IMR-90 (cell line): ENCODE measurements around the gene PARP11. TPM values are rescaled to one million over a fixed set of nuclear protein-coding genes. Genes with fewer than 3 reads are reported as not detected.

ENCODE experiments used
- ATAC-seq: fragments of 200-7000 bp; cut with Tn5 transposase; 2 replicates; pipeline ENCODE4 v1.9.1; 2020; ENCODE audit warnings: low read depth, mild to moderate bottlenecking, moderate library complexity
- BruUV-seq: library from RNA; stranded (reverse); fragments of 400-500 nt; replicated peaks from 2 replicates; lab custom pipeline; 2021; lab: Mats Ljungman, UMichigan
- CTCF ChIA-PET: fragments of 300-600 bp; formaldehyde crosslinking; extraction: SDS; loops from one replicate; lab custom pipeline; 2021; ENCODE audit warnings: antibody characterized with exemption; lab: Yijun Ruan, JAX
- POLR2A ChIA-PET: fragments of 300-600 bp; sonication (Branson Sonifier 250); formaldehyde crosslinking; loops from one replicate; lab custom pipeline; 2022; ENCODE audit warnings: antibody characterized with exemption; ENCODE audit not compliant: unreplicated experiment; lab: Charles Lee
- DNase-seq: peaks from one replicate; pipeline ENCODE4 v3.0.0; 2013
- H2AFZ ChIP-seq: replicated peaks from 2 replicates; pipeline ENCODE3; 2013; ENCODE audit warnings: low read length, mild to moderate bottlenecking; ENCODE audit not compliant: poor library complexity
- H2AK5ac ChIP-seq: 2 replicates; pipeline ENCODE4 v1.6.1; 2013; ENCODE audit warnings: low read depth, low read length, inconsistent platforms
- H2AK9ac ChIP-seq: replicated peaks from 2 replicates; pipeline ENCODE3; 2013; ENCODE audit warnings: mild to moderate bottlenecking, low read depth, low read length, moderate library complexity; ENCODE audit not compliant: poor library complexity
- H2BK120ac ChIP-seq: 2 replicates; pipeline ENCODE4 v1.6.1; 2013; ENCODE audit warnings: low read depth, low read length, inconsistent platforms
- H2BK15ac ChIP-seq: 3 replicates; pipeline ENCODE4 v1.6.1; 2013; ENCODE audit warnings: low read depth, low read length, inconsistent platforms
- H2BK20ac ChIP-seq: 2 replicates; pipeline ENCODE4 v1.6.1; 2013; ENCODE audit warnings: low read depth, mild to moderate bottlenecking, inconsistent platforms, low read length, moderate library complexity
- H2BK5ac ChIP-seq: 2 replicates; pipeline ENCODE4 v1.6.1; 2013; ENCODE audit warnings: mild to moderate bottlenecking, low read depth, low read length, inconsistent platforms; ENCODE audit not compliant: poor library complexity, severe bottlenecking
- H3K14ac ChIP-seq: replicated peaks from 2 replicates; pipeline ENCODE4 v1.6.1; 2013; ENCODE audit warnings: low read depth, low read length, inconsistent platforms
- H3K18ac ChIP-seq: 2 replicates; pipeline ENCODE4 v1.6.1; 2013; ENCODE audit warnings: low read depth, low read length, control low read depth
- H3K23ac ChIP-seq: 2 replicates; pipeline ENCODE4 v1.6.1; 2013; ENCODE audit warnings: low read depth, low read length, inconsistent platforms
- H3K27ac ChIP-seq: 2 replicates; pipeline ENCODE4 v1.5.1; 2013; ENCODE audit warnings: mild to moderate bottlenecking, control low read depth, low read length; ENCODE audit not compliant: insufficient read depth
- H3K27me3 ChIP-seq: 2 replicates; pipeline ENCODE4 v1.6.1; 2013; ENCODE audit warnings: low read length; ENCODE audit not compliant: control insufficient read depth, insufficient read depth
- H3K36me3 ChIP-seq: 2 replicates; pipeline ENCODE4 v1.6.1; 2013; ENCODE audit warnings: low read length, mixed read lengths; ENCODE audit not compliant: control insufficient read depth, insufficient read depth
- H3K4ac ChIP-seq: 2 replicates; pipeline ENCODE4 v1.6.1; 2013; ENCODE audit warnings: low read depth, low read length, inconsistent platforms
- H3K4me1 ChIP-seq: 2 replicates; pipeline ENCODE4 v1.6.1; 2013; ENCODE audit warnings: low read length, mixed read lengths; ENCODE audit not compliant: control insufficient read depth, insufficient read depth
- H3K4me2 ChIP-seq: 2 replicates; pipeline ENCODE4 v1.6.1; 2013; ENCODE audit warnings: low read depth, mild to moderate bottlenecking, control low read depth, low read length, moderate library complexity
- H3K4me3 ChIP-seq: 2 replicates; pipeline ENCODE4 v1.5.1; 2013; ENCODE audit warnings: low read depth, mild to moderate bottlenecking, control low read depth, low read length, moderate library complexity; ENCODE audit not compliant: insufficient read depth
- H3K56ac ChIP-seq: 2 replicates; pipeline ENCODE4 v1.6.1; 2013; ENCODE audit warnings: low read length, inconsistent platforms; ENCODE audit not compliant: insufficient read depth; ENCODE audit errors: extremely low read depth
- H3K79me1 ChIP-seq, 2 experiments: 2 replicates each; pipeline ENCODE4 v1.6.1; 2013; ENCODE audit warnings: low read length in 2 of 2, inconsistent platforms in 1 of 2, low read depth in 1 of 2
- H3K9ac ChIP-seq: 2 replicates; pipeline ENCODE4 v1.6.1; 2013; ENCODE audit warnings: low read depth, low read length, control low read depth
- H3K9me1 ChIP-seq: 2 replicates; pipeline ENCODE4 v1.6.1; 2013; ENCODE audit warnings: low read length, inconsistent platforms; ENCODE audit not compliant: insufficient read depth
- H3K9me3 ChIP-seq: 2 replicates; pipeline ENCODE4 v1.6.1; 2013; ENCODE audit warnings: low read length; ENCODE audit not compliant: control insufficient read depth, insufficient read depth
- H4K20me1 ChIP-seq: 2 replicates; pipeline ENCODE4 v1.6.1; 2013; ENCODE audit warnings: low read length, inconsistent platforms; ENCODE audit not compliant: insufficient read depth
- H4K5ac ChIP-seq: 2 replicates; pipeline ENCODE4 v1.6.1; 2013; ENCODE audit warnings: mild to moderate bottlenecking, low read depth, low read length, control low read depth
- H4K8ac ChIP-seq, 2 experiments: 2 replicates each; pipeline ENCODE4 v1.6.1; 2013; ENCODE audit warnings: low read depth in 2 of 2, low read length in 2 of 2, control low read depth in 1 of 2, inconsistent platforms in 1 of 2
- H4K91ac ChIP-seq: 2 replicates; pipeline ENCODE4 v1.6.1; 2013; ENCODE audit warnings: low read depth, low read length, inconsistent platforms; ENCODE audit not compliant: insufficient read depth
- CEBPB ChIP-seq: IDR thresholded peaks from 2 replicates; pipeline ENCODE4 v1.6.1; 2012; ENCODE audit warnings: low read depth, low read length, improper control_type of control experiment
- CHD1 ChIP-seq: IDR thresholded peaks from 2 replicates; pipeline ENCODE4 v1.6.1; 2012; ENCODE audit warnings: low read depth, low read length, improper control_type of control experiment
- CTCF ChIP-seq: conservative IDR thresholded peaks from 2 replicates; pipeline ENCODE4 v1.5.1; 2012; ENCODE audit warnings: mild to moderate bottlenecking, low read depth, low read length, improper control_type of control experiment
- FOS ChIP-seq: fragments of 150-350 bp; IDR thresholded peaks from 2 replicates; pipeline ENCODE4 v1.6.1; 2016; ENCODE audit warnings: low read depth, low read length
- MAZ ChIP-seq: IDR thresholded peaks from 2 replicates; pipeline ENCODE4 v1.6.1; 2012; ENCODE audit warnings: low read depth, mild to moderate bottlenecking, low read length, improper control_type of control experiment, moderate library complexity, borderline replicate concordance
- NFE2L2 ChIP-seq: fragments of 150-350 bp; IDR thresholded peaks from 2 replicates; pipeline ENCODE4 v1.6.1; 2016; ENCODE audit warnings: low read depth, mild to moderate bottlenecking, low read length
- RCOR1 ChIP-seq: IDR thresholded peaks from 2 replicates; pipeline ENCODE4 v1.6.1; 2012; ENCODE audit warnings: mild to moderate bottlenecking, low read length, improper control_type of control experiment; ENCODE audit not compliant: insufficient replicate concordance
- RFX5 ChIP-seq: IDR thresholded peaks from 2 replicates; pipeline ENCODE4 v1.8.0; 2012; ENCODE audit warnings: low read depth, mild to moderate bottlenecking, low read length, moderate library complexity
- USF2 ChIP-seq: fragments of 150-350 bp; IDR thresholded peaks from 2 replicates; pipeline ENCODE4 v1.6.1; 2017; ENCODE audit warnings: mild to moderate bottlenecking, antibody characterized with exemption, low read length, low read depth
- WGBS, 2 experiments: methylation state at CpG; one replicate each; pipeline versions ENCODE4 v1.1.5 to v1.1.7; 2013; ENCODE audit warnings: missing lambda C conversion rate in 2 of 2; ENCODE audit not compliant: insufficient read length in 1 of 2; ENCODE audit errors: extremely low coverage in 2 of 2; 5-methylcytosine and 5-hydroxymethylcytosine counted together
- dilution Hi-C: fragments of 300-500 bp; cut with HindIII; formaldehyde crosslinking; loops from one replicate; pipeline ENCODE4 v1.14.3; 2018; ENCODE audit warnings: low sequenced_read_pairs; ENCODE audit not compliant: unreplicated experiment
- in situ Hi-C: fragments of 300-500 bp; cut with MboI; formaldehyde crosslinking; loops from 3 replicates; pipeline ENCODE4 v1.14.3; 2019; ENCODE audit warnings: low sequenced_read_pairs, inconsistent platforms, mixed read lengths
- intact Hi-C: fragments of 100-400 bp; cut with micrococcal nuclease; formaldehyde crosslinking; loops from 2 replicates; pipeline ENCODE4 v1.10.0; 2022
- polyA plus RNA-seq, 3 experiments: library from polyadenylated mRNA; depleted of rRNA; stranded (reverse); fragments of >200 nt; gene quantifications; 2 replicates each; pipeline ENCODE4 v1.2.3, GENCODE V29; 2012; ENCODE audit warnings: low replicate concordance in 1 of 3
- total RNA-seq: library from RNA; depleted of rRNA; stranded (reverse); fragments of >200 nt; gene quantifications from 2 replicates; pipeline ENCODE4 v1.2.3, GENCODE V29; 2012
- TF ChIP-seq, protein P1 (sequence below): fragments of 150-350 bp; IDR thresholded peaks from 2 replicates; pipeline ENCODE4 v1.6.1; 2016; ENCODE audit warnings: low read depth, mild to moderate bottlenecking, low read length, moderate library complexity, borderline replicate concordance

The PARP11 gene
- total and polyA plus RNA-seq, 2 of the 4 experiments (the other 2 are of a cell fraction), result 1.8 to 3.0 TPM

- H2BK15ac ChIP-seq, result no peak overlapping the region
- H3K9ac ChIP-seq, result no peak overlapping the region
- H2AK9ac ChIP-seq, result no peak overlapping the region
- no peak overlapping the region for H2BK5ac ChIP-seq
- H4K91ac ChIP-seq, result no peak overlapping the region
- no TSS peak for BruUV-seq
- H3K36me3 ChIP-seq, result no peaks in the 10 kb centered on the region
- no peaks in the 10 kb centered on the region for H3K9me3 ChIP-seq
- no peak overlapping the region for H3K27ac ChIP-seq
- ChIA-PET POLR2A (no interaction called here), CTCF (interaction anchor here (0.6 to 1.8 kb wide), 2 partner anchors 14 to 987 kb away, joined by 3 to 4 read pairs; no protein-coding TSS in a partner anchor)
- H3K23ac ChIP-seq, result no peak overlapping the region
- in situ Hi-C loops (loop anchor here (10.0 kb wide), 1 partner anchor 475 kb away; no protein-coding TSS in a partner anchor), intact Hi-C loops (no loop called here), dilution Hi-C loops (no loop called here)
- no peak overlapping the region for H2AK5ac ChIP-seq
- no peak overlapping the region for H2BK20ac ChIP-seq
- DNase-seq (no peak), ATAC-seq (no peak)
- 14% methylated on average over 1 of the region's 1 CpG; no CpG with 5 or more reads in 1 of the 2 experiments for WGBS, 2 experiments
- H3K4ac ChIP-seq, result no peak overlapping the region
- H3K4me2 ChIP-seq, result no peak overlapping the region
- H4K20me1 ChIP-seq, result no peaks in the 10 kb centered on the region
- H3K56ac ChIP-seq, result no peak overlapping the region
- H4K8ac ChIP-seq, result no peak overlapping the region
- H3K9me1 ChIP-seq, result no peaks in the 10 kb centered on the region
- no peak overlapping the region for H3K4me3 ChIP-seq
- TF ChIP-seq MAZ, result no peak
- no peak for TF ChIP-seq NFE2L2
- no peak for TF ChIP-seq USF2
- no peak for TF ChIP-seq CEBPB
- no peak for TF ChIP-seq FOS
- TF ChIP-seq RCOR1, result no peak
- no peak for TF ChIP-seq CTCF
- TF ChIP-seq, protein P1, sequence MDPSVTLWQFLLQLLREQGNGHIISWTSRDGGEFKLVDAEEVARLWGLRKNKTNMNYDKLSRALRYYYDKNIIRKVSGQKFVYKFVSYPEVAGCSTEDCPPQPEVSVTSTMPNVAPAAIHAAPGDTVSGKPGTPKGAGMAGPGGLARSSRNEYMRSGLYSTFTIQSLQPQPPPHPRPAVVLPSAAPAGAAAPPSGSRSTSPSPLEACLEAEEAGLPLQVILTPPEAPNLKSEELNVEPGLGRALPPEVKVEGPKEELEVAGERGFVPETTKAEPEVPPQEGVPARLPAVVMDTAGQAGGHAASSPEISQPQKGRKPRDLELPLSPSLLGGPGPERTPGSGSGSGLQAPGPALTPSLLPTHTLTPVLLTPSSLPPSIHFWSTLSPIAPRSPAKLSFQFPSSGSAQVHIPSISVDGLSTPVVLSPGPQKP, result no peak
- TF ChIP-seq CHD1, result no peak
- no peak for TF ChIP-seq RFX5
- H3K27me3 ChIP-seq, result peaks cover 5% of the 10 kb centered on the region; the same call in 1 of the 2 replicates
- H4K5ac ChIP-seq, result no peak overlapping the region
- no peak overlapping the region for H2BK120ac ChIP-seq
- H3K18ac ChIP-seq, result no peak overlapping the region
- H2AFZ ChIP-seq, result no peak overlapping the region
- no peak overlapping the region for H3K14ac ChIP-seq
- H3K79me1 ChIP-seq, result no peaks in the 10 kb centered on the region
- no peaks in the 10 kb centered on the region for H3K4me1 ChIP-seq
Observed at GRCh38 chr12:3789838-3790237, 83.4 kb downstream of the PARP11 start.
